Astrocyte (in vitro differentiated cells and primary cell): ENCODE data around the gene LST1. TPM values are rescaled to one million over a fixed set of nuclear protein-coding genes. Genes with fewer than 3 reads are reported as not detected.

Experiments used
- microRNA-seq: library from miRNA; unstranded; fragments of <30 nt; microRNA quantifications from one replicate; pipeline ENCODE4 v1.2.0, GENCODE V29; 2020
- total RNA-seq: library from RNA; stranded (reverse); gene quantifications from 2 replicates; pipeline ENCODE4 v1.2.1, GENCODE V29; 2021

LST1 gene
- total RNA-seq, 1 donor from 2014 or later = not detected

Small RNA genes within 50 kb of the gene (microRNA-seq; reads per million reads assigned to microRNA genes)
- 3.8 reads per million, percentile 14 among the genes with 10 or more reads in this experiment for gene MIR6832

Other genes with a start within 250 kb of the LST1 start
- gene HLA-B, start 229.1 kb upstream of the LST1 start, total RNA-seq = 1,493 and 2,082 TPM in 2 replicates
- 70.0 and 70.6 TPM in 2 replicates for gene MICA, start 182.7 kb upstream of the LST1 start, total RNA-seq
- gene MICB, start 88.1 kb upstream of the LST1 start, total RNA-seq = 4.1 and 5.8 TPM in 2 replicates
- not detected in 2 replicates for gene MCCD1, start 57.3 kb upstream of the LST1 start, total RNA-seq
- 284 and 294 TPM in 2 replicates for gene DDX39B, start 44.3 kb upstream of the LST1 start, total RNA-seq
- gene ATP6V1G2, start 39.7 kb upstream of the LST1 start, total RNA-seq = 2.6 and 3.4 TPM in 2 replicates
- 18.8 and 20.4 TPM in 2 replicates for gene NFKBIL1, start 38.7 kb upstream of the LST1 start, total RNA-seq
- gene LTA, start 14.0 kb upstream of the LST1 start, total RNA-seq = not detected in 2 replicates
- 0.79 and 1.2 TPM in 2 replicates for gene TNF, start 10.7 kb upstream of the LST1 start, total RNA-seq
- gene LTB, start 3.9 kb upstream of the LST1 start, total RNA-seq = 0.26 and 0.52 TPM in 2 replicates
- not detected in 2 replicates for gene NCR3, start 6.7 kb downstream of the LST1 start, total RNA-seq
- not detected in 2 replicates for gene AIF1, start 29.0 kb downstream of the LST1 start, total RNA-seq
- gene PRRC2A, start 34.4 kb downstream of the LST1 start, total RNA-seq = 180 and 188 TPM in 2 replicates
- gene BAG6, start 66.4 kb downstream of the LST1 start, total RNA-seq = 233 and 247 TPM in 2 replicates
- gene APOM, start 69.6 kb downstream of the LST1 start, total RNA-seq = 0.89 and 1.2 TPM in 2 replicates
- gene C6orf47, start 74.5 kb downstream of the LST1 start, total RNA-seq = 14.7 and 15.5 TPM in 2 replicates
- 11.7 and 13.8 TPM in 2 replicates for gene GPANK1, start 78.7 kb downstream of the LST1 start, total RNA-seq
- gene CSNK2B, start 79.8 kb downstream of the LST1 start, total RNA-seq = 200 and 208 TPM in 2 replicates
- 17.5 and 20.3 TPM in 2 replicates for gene LY6G5B, start 83.7 kb downstream of the LST1 start, total RNA-seq
- 2.9 and 3.9 TPM in 2 replicates for gene LY6G5C, start 94.8 kb downstream of the LST1 start, total RNA-seq
- 34.3 and 38.3 TPM in 2 replicates for gene ABHD16A, start 117.0 kb downstream of the LST1 start, total RNA-seq
- gene LY6G6F, start 120.6 kb downstream of the LST1 start, total RNA-seq = not detected in 2 replicates
- not detected in 2 replicates for gene LY6G6D, start 129.1 kb downstream of the LST1 start, total RNA-seq
- 0.41 and 0.66 TPM in 2 replicates for gene LY6G6C, start 135.5 kb downstream of the LST1 start, total RNA-seq
- not detected in 2 replicates for gene MPIG6B, start 137.1 kb downstream of the LST1 start, total RNA-seq
- 62.5 and 72.4 TPM in 2 replicates for gene DDAH2, start 143.0 kb downstream of the LST1 start, total RNA-seq
- 484 and 518 TPM in 2 replicates for gene CLIC1, start 150.3 kb downstream of the LST1 start, total RNA-seq
- gene MSH5, start 153.7 kb downstream of the LST1 start, total RNA-seq = 5.7 and 6.8 TPM in 2 replicates
- 0.72 and 1.2 TPM in 2 replicates for gene SAPCD1, start 176.4 kb downstream of the LST1 start, total RNA-seq
- 0.54 and 0.94 TPM in 2 replicates for gene VWA7, start 191.1 kb downstream of the LST1 start, total RNA-seq
- 94.8 and 96.3 TPM in 2 replicates for gene VARS1, start 209.5 kb downstream of the LST1 start, total RNA-seq
- gene LSM2, start 220.7 kb downstream of the LST1 start, total RNA-seq = 43.8 and 44.0 TPM in 2 replicates
- 0.98 and 1.1 TPM in 2 replicates for gene HSPA1L, start 229.0 kb downstream of the LST1 start, total RNA-seq
- 52.6 and 52.7 TPM in 2 replicates for gene HSPA1A, start 229.3 kb downstream of the LST1 start, total RNA-seq
- gene HSPA1B, start 241.5 kb downstream of the LST1 start, total RNA-seq = 64.9 and 77.2 TPM in 2 replicates